Upper lobe of left lung (tissue), 4 donors: ENCODE results near the gene MSH4.

Experiments used
- CTCF ChIP-seq, 6 experiments: fragments of 450-650 bp in 4 of 6; fragments of 200-600 bp in 2 of 6; sonication (generic) in 2 of 6; IDR thresholded peaks; one replicate each; pipeline ENCODE4 v1.5.1; 2016 to 2019; ENCODE audit warnings: antibody characterized with exemption in 6 of 6
- POLR2A ChIP-seq, 4 donors: fragments of 450-650 bp; IDR thresholded peaks; one replicate each; pipeline ENCODE4 v1.5.1; 2016 to 2017; ENCODE audit warnings: antibody characterized with exemption in 4 of 4, mild to moderate bottlenecking in 2 of 4

GRCh38 chr1:75785320-75785982, 11.2 kb upstream of the MSH4 start:
- no peak for TF ChIP-seq CTCF (IDR thresholded peaks at IDR 0.05)
- no peak for TF ChIP-seq POLR2A (IDR thresholded peaks at IDR 0.05)
